Measurements from ENCODE around the gene KAT8.
A peak's percentile ranks its signal among the peaks of the same experiment; 100 is the strongest.
"Not testable (repeated sequence)": the region's sequence is repeated elsewhere in the genome, so short reads cannot be mapped to it uniquely, and the experiment has no call there.

Gene KAT8

GRCh38 chr16:31142109-31143010 lies 24.9 kb downstream of the KAT8 start:
- H3K27me3 Mint-ChIP-seq, result no peaks in the 10 kb centered on the region
- H3K36me3 Mint-ChIP-seq, result no peaks in the 10 kb centered on the region

GRCh38 chr16:31143011-31143693 lies 25.7 kb downstream of the KAT8 start:
- Mint-ChIP-seq H3K4me3 (peak overlapping the region; percentile 73), H3K36me3 (no peaks in the 10 kb centered on the region), H3K9me3 (ENCODE audit: low read depth) (no peaks in the 10 kb centered on the region), H3K4me1 (ENCODE audit: low read depth) (peaks cover 8% of the 10 kb centered on the region), H3K27ac (no peak overlapping the region), H3K27me3 (peaks cover 3% of the 10 kb centered on the region)

More at GRCh38 chr16:31142109-31143010, 24.9 kb downstream of the KAT8 start:
- Mint-ChIP-seq H3K4me3 (peak overlapping the region; percentile 53), H3K9me3 (ENCODE audit: low read depth) (no peaks in the 10 kb centered on the region), H3K27ac (peak overlapping the region; percentile 72), H3K4me1 (ENCODE audit: low read depth) (peaks cover 8% of the 10 kb centered on the region)

- Mint-ChIP-seq H3K4me1 (ENCODE audit: low read depth) (peaks cover 8% of the 10 kb centered on the region), H3K27ac (no peak overlapping the region)
These were observed 26.3 kb downstream of the KAT8 start for GRCh38 chr16:31143694-31144148.

GRCh38 chr16:31144418-31144817 lies 27.0 kb downstream of the KAT8 start:
- not testable (repeated sequence) for H3K9me3 Mint-ChIP-seq (ENCODE audit: low read depth); H3K27me3 Mint-ChIP-seq; H3K4me3 Mint-ChIP-seq; H3K4me1 Mint-ChIP-seq (ENCODE audit: low read depth); H3K27ac Mint-ChIP-seq; H3K36me3 Mint-ChIP-seq

More at GRCh38 chr16:31143694-31144148, 26.3 kb downstream of the KAT8 start:
- H3K27me3 Mint-ChIP-seq, result peaks cover 3% of the 10 kb centered on the region
- no peaks in the 10 kb centered on the region for H3K36me3 Mint-ChIP-seq
- H3K9me3 Mint-ChIP-seq (ENCODE audit: low read depth), result no peaks in the 10 kb centered on the region
- H3K4me3 Mint-ChIP-seq, result peak overlapping the region; percentile 73

- no peaks in the 10 kb centered on the region for H3K36me3 Mint-ChIP-seq
- peaks cover 8% of the 10 kb centered on the region for H3K4me1 Mint-ChIP-seq (ENCODE audit: low read depth)
- H3K27me3 Mint-ChIP-seq, result peaks cover 3% of the 10 kb centered on the region
- no peak overlapping the region for H3K27ac Mint-ChIP-seq
- H3K9me3 Mint-ChIP-seq (ENCODE audit: low read depth), result no peaks in the 10 kb centered on the region
- H3K4me3 Mint-ChIP-seq, result no peak overlapping the region
These were observed 28.0 kb downstream of the KAT8 start for GRCh38 chr16:31145398-31145990.

- peaks cover 3% of the 10 kb centered on the region for H3K27me3 Mint-ChIP-seq
These were observed 30.1 kb downstream of the KAT8 start for GRCh38 chr16:31147574-31147973.

GRCh38 chr16:31148281-31148728 lies 30.8 kb downstream of the KAT8 start:
- Mint-ChIP-seq H3K36me3 (no peaks in the 10 kb centered on the region), H3K27ac (no peak overlapping the region), H3K9me3 (ENCODE audit: low read depth) (no peaks in the 10 kb centered on the region), H3K4me1 (ENCODE audit: low read depth) (peaks cover 3% of the 10 kb centered on the region), H3K27me3 (peaks cover 3% of the 10 kb centered on the region), H3K4me3 (no peak overlapping the region)

More at GRCh38 chr16:31147574-31147973, 30.1 kb downstream of the KAT8 start:
- Mint-ChIP-seq H3K27ac (no peak overlapping the region), H3K4me1 (ENCODE audit: low read depth) (peaks cover 3% of the 10 kb centered on the region), H3K4me3 (no peak overlapping the region), H3K9me3 (ENCODE audit: low read depth) (no peaks in the 10 kb centered on the region), H3K36me3 (no peaks in the 10 kb centered on the region)

GRCh38 chr16:31148896-31149295 lies 31.4 kb downstream of the KAT8 start:
- H3K36me3 Mint-ChIP-seq, result no peaks in the 10 kb centered on the region
- H3K4me3 Mint-ChIP-seq, result no peak overlapping the region
- peaks cover under 1% of the 10 kb centered on the region for H3K4me1 Mint-ChIP-seq (ENCODE audit: low read depth)
- H3K27me3 Mint-ChIP-seq, result peaks cover 3% of the 10 kb centered on the region
- H3K9me3 Mint-ChIP-seq (ENCODE audit: low read depth), result no peaks in the 10 kb centered on the region
- no peak overlapping the region for H3K27ac Mint-ChIP-seq

GRCh38 chr16:31149332-31149731 lies 31.9 kb downstream of the KAT8 start:
- Mint-ChIP-seq H3K27ac (no peak overlapping the region), H3K4me3 (no peak overlapping the region), H3K4me1 (ENCODE audit: low read depth) (no peaks in the 10 kb centered on the region), H3K27me3 (peaks cover 3% of the 10 kb centered on the region), H3K9me3 (ENCODE audit: low read depth) (no peaks in the 10 kb centered on the region), H3K36me3 (no peaks in the 10 kb centered on the region)

GRCh38 chr16:31149894-31150890 lies 32.7 kb downstream of the KAT8 start, which contains the start of gene PRSS36:
TSS of gene PRSS36 (minus strand) at chr16:31150066. CDS start at chr16:31150035, 31 bp downstream.
- no peaks in the 10 kb centered on the region for H3K36me3 Mint-ChIP-seq
- no peaks in the 10 kb centered on the region for H3K9me3 Mint-ChIP-seq (ENCODE audit: low read depth)
- H3K27me3 Mint-ChIP-seq, result peaks cover 3% of the 10 kb centered on the region
- no peak within 1 kb of the TSS for H3K4me3 Mint-ChIP-seq
- H3K4me1 Mint-ChIP-seq (ENCODE audit: low read depth), result no peaks in the 10 kb centered on the region
- no peak within 1 kb of the TSS for H3K27ac Mint-ChIP-seq

GRCh38 chr16:31150976-31151375 lies 33.5 kb downstream of the KAT8 start:
- H3K4me3 Mint-ChIP-seq, result not testable (repeated sequence)

GRCh38 chr16:31157136-31157535 lies 39.7 kb downstream of the KAT8 start:
- Mint-ChIP-seq H3K4me1 (ENCODE audit: low read depth) (peaks cover 8% of the 10 kb centered on the region), H3K4me3 (no peak overlapping the region), H3K9me3 (ENCODE audit: low read depth) (no peaks in the 10 kb centered on the region), H3K27me3 (no peaks in the 10 kb centered on the region), H3K27ac (no peak overlapping the region), H3K36me3 (no peaks in the 10 kb centered on the region)

More at GRCh38 chr16:31150976-31151375, 33.5 kb downstream of the KAT8 start:
- H3K27me3 Mint-ChIP-seq; H3K9me3 Mint-ChIP-seq (ENCODE audit: low read depth); H3K36me3 Mint-ChIP-seq; H3K4me1 Mint-ChIP-seq (ENCODE audit: low read depth); H3K27ac Mint-ChIP-seq: not testable (repeated sequence)

GRCh38 chr16:31167315-31167714 lies 49.9 kb downstream of the KAT8 start:
- H3K36me3 Mint-ChIP-seq, result no peaks in the 10 kb centered on the region
- H3K4me1 Mint-ChIP-seq (ENCODE audit: low read depth), result no peaks in the 10 kb centered on the region
- no peak overlapping the region for H3K4me3 Mint-ChIP-seq
- no peaks in the 10 kb centered on the region for H3K27me3 Mint-ChIP-seq
- no peak overlapping the region for H3K27ac Mint-ChIP-seq
- H3K9me3 Mint-ChIP-seq (ENCODE audit: low read depth), result no peaks in the 10 kb centered on the region

GRCh38 chr16:31168848-31169247 lies 51.4 kb downstream of the KAT8 start:
- Mint-ChIP-seq H3K27ac (no peak overlapping the region), H3K27me3 (no peaks in the 10 kb centered on the region), H3K4me3 (no peak overlapping the region), H3K36me3 (no peaks in the 10 kb centered on the region), H3K4me1 (ENCODE audit: low read depth) (no peaks in the 10 kb centered on the region), H3K9me3 (ENCODE audit: low read depth) (no peaks in the 10 kb centered on the region)

Data from activated naive CD8-positive, alpha-beta T cell (primary cell).